H1 (cell line): ENCODE results near the gene GALNT9. TPM values are rescaled to one million over a fixed set of nuclear protein-coding genes. Genes with fewer than 3 reads are reported as not detected.

Experiments
- CTCF ChIA-PET: fragments of 300-600 bp; sonication (Branson Sonifier 250); formaldehyde crosslinking; loops from one replicate; lab custom pipeline; 2021; ENCODE audit not compliant: partially characterized antibody; lab: Charles Lee
- POLR2A ChIA-PET: fragments of 300-600 bp; sonication (Branson Sonifier 250); formaldehyde crosslinking; loops from one replicate; lab custom pipeline; 2021; ENCODE audit warnings: inconsistent platforms; ENCODE audit not compliant: partially characterized antibody; lab: Charles Lee
- DNase-seq, 2 experiments: peaks; one replicate each; pipeline versions ENCODE4 v3.0.0 to v3.0.0-alpha.2; 2010 to 2022; ENCODE audit warnings: low spot score in 2 of 2, low read depth in 1 of 2, mixed read lengths in 1 of 2
- FAIRE-seq: peaks from 2 replicates; lab custom pipeline; 2011; peaks lifted over from hg19 to GRCh38; lab: Jason Lieb, UNC
- H2AFZ ChIP-seq: 2 replicates; pipeline ENCODE4 v1.8.1; 2012; ENCODE audit warnings: low read length, inconsistent platforms
- H2AK5ac ChIP-seq: 2 replicates; pipeline ENCODE4 v1.6.1; 2013; ENCODE audit warnings: low read depth, low read length
- H2BK120ac ChIP-seq: replicated peaks from 2 replicates; pipeline ENCODE3; 2013; ENCODE audit warnings: low read depth, low read length, inconsistent platforms
- H2BK12ac ChIP-seq: 2 replicates; pipeline ENCODE4 v1.6.1; 2013; ENCODE audit warnings: low read depth, low read length
- H2BK15ac ChIP-seq: 2 replicates; pipeline ENCODE4 v1.6.1; 2013; ENCODE audit warnings: low read length
- H2BK20ac ChIP-seq: 2 replicates; pipeline ENCODE4 v1.6.1; 2013; ENCODE audit warnings: low read length
- H2BK5ac ChIP-seq: 2 replicates; pipeline ENCODE4 v1.6.1; 2013; ENCODE audit warnings: low read depth, low read length
- H3K14ac ChIP-seq: 2 replicates; pipeline ENCODE4 v1.6.1; 2013; ENCODE audit warnings: inconsistent platforms; ENCODE audit not compliant: insufficient read length
- H3K18ac ChIP-seq: 2 replicates; pipeline ENCODE4 v1.6.1; 2013; ENCODE audit warnings: low read length; ENCODE audit errors: extremely low read depth
- H3K23ac ChIP-seq: 2 replicates; pipeline ENCODE4 v1.6.1; 2013; ENCODE audit warnings: inconsistent platforms; ENCODE audit not compliant: insufficient read length
- H3K23me2 ChIP-seq: 2 replicates; pipeline ENCODE4 v1.6.1; 2013; ENCODE audit warnings: low read depth, low read length
- H3K27ac ChIP-seq: 2 replicates; pipeline ENCODE4 v1.6.1; 2011; ENCODE audit warnings: low read depth, low read length, inconsistent platforms
- H3K27me3 ChIP-seq, 4 experiments: replicated peaks in 1 of 4; 1 replicate in 1 of 4; 2 replicates in 3 of 4; pipeline versions ENCODE4 v1.6.1 to v1.8.1; 2011 to 2013; ENCODE audit warnings: low read length in 3 of 4, mild to moderate bottlenecking in 3 of 4, inconsistent platforms in 2 of 4, mixed read lengths in 2 of 4, moderate library complexity in 1 of 4; ENCODE audit not compliant: control insufficient read depth in 3 of 4, insufficient read depth in 3 of 4; ENCODE audit errors: extremely low read depth in 1 of 4
- H3K36me3 ChIP-seq, 4 experiments: 2 replicates each; pipeline versions ENCODE4 v1.6.1 to v1.8.1; 2011 to 2013; ENCODE audit warnings: mild to moderate bottlenecking in 4 of 4, low read length in 3 of 4, moderate library complexity in 2 of 4, control low read depth in 1 of 4, inconsistent platforms in 1 of 4; ENCODE audit not compliant: insufficient read depth in 4 of 4, control insufficient read depth in 2 of 4
- H3K4ac ChIP-seq: replicated peaks from 2 replicates; pipeline ENCODE3; 2013; ENCODE audit warnings: low read length, low read depth, mixed read lengths, inconsistent platforms; ENCODE audit not compliant: insufficient read length
- H3K4me1 ChIP-seq, 4 experiments: replicated peaks in 1 of 4; 1 replicate in 1 of 4; 2 replicates in 3 of 4; pipeline versions ENCODE4 v1.6.1 to v1.8.1; 2011 to 2013; ENCODE audit warnings: low read length in 3 of 4, inconsistent platforms in 2 of 4, mixed read lengths in 1 of 4; ENCODE audit not compliant: insufficient read depth in 4 of 4, control insufficient read depth in 3 of 4
- H3K4me2 ChIP-seq, 2 experiments: 2 replicates each; pipeline versions ENCODE4 v1.6.1 to v1.8.1; 2011 to 2013; ENCODE audit warnings: low read depth in 2 of 2, low read length in 2 of 2, control low read depth in 1 of 2, inconsistent platforms in 1 of 2, mild to moderate bottlenecking in 1 of 2; ENCODE audit not compliant: insufficient read depth in 1 of 2
- H3K4me3 ChIP-seq, 4 experiments: fragments of 200-600, 300-600 bp in 1 of 4; sonication (generic), shearing (Covaris generic), sonication (Bioruptor Twin) in 1 of 4; 2 replicates each; pipeline versions ENCODE4 v1.5.1 to v1.8.1; 2011 to 2016; ENCODE audit warnings: low read length in 4 of 4, low read depth in 3 of 4, control low read depth in 2 of 4, inconsistent platforms in 2 of 4, mild to moderate bottlenecking in 2 of 4, mixed read lengths in 1 of 4, moderate library complexity in 1 of 4; ENCODE audit not compliant: insufficient read depth in 2 of 4; ENCODE audit errors: extremely low read depth in 1 of 4
- H3K56ac ChIP-seq: replicated peaks from 2 replicates; pipeline ENCODE3; 2013; ENCODE audit warnings: low read depth, mild to moderate bottlenecking, mixed read lengths, low read length, inconsistent platforms; ENCODE audit not compliant: insufficient read length
- H3K79me1 ChIP-seq: 2 replicates; pipeline ENCODE4 v1.6.1; 2013; ENCODE audit warnings: low read depth, low read length, control low read depth
- H3K79me2 ChIP-seq, 2 experiments: 2 replicates each; pipeline versions ENCODE4 v1.6.1 to v1.8.1; 2012 to 2013; ENCODE audit warnings: low read length in 2 of 2, mild to moderate bottlenecking in 2 of 2, inconsistent platforms in 1 of 2; ENCODE audit not compliant: insufficient read depth in 2 of 2, control insufficient read depth in 1 of 2
- H3K9ac ChIP-seq, 4 experiments: replicated peaks in 1 of 4; 1 replicate in 1 of 4; 2 replicates in 3 of 4; pipeline versions ENCODE4 v1.6.1 to v1.8.1; 2011 to 2013; ENCODE audit warnings: low read depth in 3 of 4, low read length in 3 of 4, control low read depth in 2 of 4, mild to moderate bottlenecking in 2 of 4, moderate library complexity in 2 of 4, inconsistent platforms in 1 of 4; ENCODE audit errors: extremely low read depth in 1 of 4
- H3K9me3 ChIP-seq, 2 experiments: 2 replicates each; pipeline versions ENCODE4 v1.6.1 to v1.8.1; 2012 to 2013; ENCODE audit warnings: mild to moderate bottlenecking in 2 of 2, moderate library complexity in 2 of 2, control low read depth in 1 of 2, inconsistent platforms in 1 of 2, low read depth in 1 of 2, low read length in 1 of 2, mixed read lengths in 1 of 2; ENCODE audit not compliant: insufficient read depth in 2 of 2
- H4K20me1 ChIP-seq, 2 experiments: replicated peaks in 1 of 2; 2 replicates each; pipeline versions ENCODE3 to v1.8.1; 2011 to 2013; ENCODE audit warnings: inconsistent platforms in 2 of 2, low read length in 2 of 2, mild to moderate bottlenecking in 1 of 2; ENCODE audit not compliant: insufficient read depth in 2 of 2, control insufficient read depth in 1 of 2
- H4K5ac ChIP-seq: 2 replicates; pipeline ENCODE4 v1.6.1; 2013; ENCODE audit warnings: low read length, low read depth, mixed read lengths, inconsistent platforms; ENCODE audit not compliant: insufficient read length
- H4K8ac ChIP-seq: 2 replicates; pipeline ENCODE4 v1.8.0; 2013; ENCODE audit warnings: mild to moderate bottlenecking, moderate library complexity, low read length, inconsistent platforms; ENCODE audit not compliant: insufficient read depth; ENCODE audit errors: extremely low read depth
- H4K91ac ChIP-seq: replicated peaks from 2 replicates; pipeline ENCODE3; 2013; ENCODE audit warnings: low read length, mixed read lengths, inconsistent platforms; ENCODE audit not compliant: insufficient read length
- CHD2 ChIP-seq: IDR thresholded peaks from 2 replicates; pipeline ENCODE4 v1.6.1; 2012; ENCODE audit warnings: low read length, improper control_type of control experiment
- EZH2 ChIP-seq: fragments of 200-600 bp; sonication (generic); IDR thresholded peaks from 2 replicates; pipeline ENCODE4 v1.7.1; 2012; ENCODE audit warnings: low read depth, mild to moderate bottlenecking, moderate library complexity, low read length, inconsistent platforms; ENCODE audit not compliant: severe bottlenecking
- FOSL1 ChIP-seq: IDR thresholded peaks from 2 replicates; pipeline ENCODE4 v1.6.1; 2011; ENCODE audit warnings: mild to moderate bottlenecking, low read depth, low read length, moderate library complexity; ENCODE audit not compliant: insufficient read depth
- HDAC2 ChIP-seq, 2 experiments: fragments of 300-600 bp in 1 of 2; sonication (generic) in 1 of 2; IDR thresholded peaks; 2 replicates each; pipeline ENCODE4 v1.6.1; 2011 to 2012; ENCODE audit warnings: low read depth in 2 of 2, low read length in 2 of 2, mild to moderate bottlenecking in 2 of 2, moderate library complexity in 2 of 2, borderline replicate concordance in 1 of 2, inconsistent platforms in 1 of 2
- KDM1A ChIP-seq: fragments of 200-600, 300-600 bp; sonication (generic); IDR thresholded peaks from 2 replicates; pipeline ENCODE4 v1.7.1; 2016; ENCODE audit warnings: mild to moderate bottlenecking, low read length, borderline replicate concordance
- NRF1 ChIP-seq: IDR thresholded peaks from 2 replicates; pipeline ENCODE4 v1.6.1; 2011; ENCODE audit warnings: mild to moderate bottlenecking, low read depth, low read length, improper control_type of control experiment
- POLR2AphosphoS5 ChIP-seq: IDR thresholded peaks from 2 replicates; pipeline ENCODE4 v1.6.1; 2011; ENCODE audit warnings: low read depth, low read length
- SAP30 ChIP-seq: fragments of 300-600 bp; sonication (generic); IDR thresholded peaks from 2 replicates; pipeline ENCODE4 v1.7.1; 2012; ENCODE audit warnings: low read length, moderate library complexity, mild to moderate bottlenecking, inconsistent platforms; ENCODE audit not compliant: insufficient read depth, insufficient replicate concordance
- SIRT6 ChIP-seq: IDR thresholded peaks from one replicate; pipeline ENCODE4 v1.7.1; 2012; ENCODE audit warnings: low read length, inconsistent platforms
- SP4 ChIP-seq: IDR thresholded peaks from 2 replicates; pipeline ENCODE4 v1.6.1; 2012; ENCODE audit warnings: low read length, inconsistent platforms
- WGBS, 2 experiments: shearing (Covaris generic) in 1 of 2; methylation state at CpG; one replicate each; pipeline versions ENCODE4 v1.1.6 to v1.1.7; 2013 to 2015; ENCODE audit warnings: low lambda C conversion rate in 2 of 2, mixed read lengths in 2 of 2, inconsistent platforms in 1 of 2, low coverage in 1 of 2, missing lambda C conversion rate in 1 of 2; ENCODE audit not compliant: insufficient replicate concordance in 2 of 2, insufficient coverage in 1 of 2, insufficient read length in 1 of 2; ENCODE audit errors: extremely low coverage in 1 of 2, missing lambda C conversion rate in 1 of 2; 5-methylcytosine and 5-hydroxymethylcytosine counted together
- polyA plus RNA-seq, 7 experiments: library from polyadenylated mRNA; depleted of rRNA in 3 of 7; stranded (reverse) in 5 of 7; unstranded in 2 of 7; fragments of >200 nt in 5 of 7; fragments of 200-250 nt in 2 of 7; gene quantifications; 1 replicate in 5 of 7; 2 replicates in 1 of 7; 4 replicates in 1 of 7; pipeline versions ENCODE4 v1.2.1 to v1.2.3, GENCODE V29; 2011 to 2013; ENCODE audit warnings: missing spikeins in 2 of 7, mixed read lengths in 2 of 7
- total RNA-seq: library from RNA; stranded (reverse); fragmentation: NEBNext Ultra II Directional; extraction: Animal tissue kit (Norgen Biotek cat#: 25700); gene quantifications from 2 replicates; pipeline ENCODE4 v1.2.1, GENCODE V29; 2021

GALNT9 gene
- total and polyA plus RNA-seq, 2 of the 8 experiments (the other 6 are each of a cell fraction or from before 2014, with no cell fraction given): 2.0 to 3.6 TPM

- no peaks in the 10 kb centered on the region for H3K9me3 ChIP-seq
- ChIA-PET CTCF (interaction anchor here (0.8 to 3.1 kb wide), 7 partner anchors 11 to 102 kb away, joined by 3 to 9 read pairs (median 4); no protein-coding TSS in a partner anchor), POLR2A (no interaction called here)
- H3K4ac ChIP-seq: no peak overlapping the region
- no peak overlapping the region for H3K56ac ChIP-seq
- H2BK5ac ChIP-seq: no peak overlapping the region
- H3K9ac ChIP-seq: no peak overlapping the region
- DNase-seq (no peak), FAIRE-seq (no peak)
- H3K18ac ChIP-seq: no peak overlapping the region
- H4K8ac ChIP-seq: no peak overlapping the region; the same call in 1 of the 2 replicates
- H4K20me1 ChIP-seq: peaks cover 0 to 1% of the 10 kb centered on the region in 2 experiments
- no peak overlapping the region for H3K23ac ChIP-seq
- no peak overlapping the region for H4K91ac ChIP-seq
- no peak overlapping the region for H3K27ac ChIP-seq
- no peak overlapping the region for H3K4me3 ChIP-seq
- no peak overlapping the region for H2BK20ac ChIP-seq
- H3K79me1 ChIP-seq: no peaks in the 10 kb centered on the region
- H3K4me2 ChIP-seq: no peak overlapping the region
- H3K79me2 ChIP-seq: no peaks in the 10 kb centered on the region
- TF ChIP-seq SP4: no peak
- TF ChIP-seq NRF1: no peak
- no peak for TF ChIP-seq EZH2
- no peak for TF ChIP-seq HDAC2 (IDR thresholded peaks at IDR 0.05; ENCODE audit: borderline replicate concordance in 1 of 2, low read depth in 2 of 2, low read length in 2 of 2)
- no peak for TF ChIP-seq KDM1A
- no peak for TF ChIP-seq SAP30
- TF ChIP-seq CHD2: no peak
- no peak for TF ChIP-seq FOSL1
- no peak for TF ChIP-seq SIRT6
- no peak for TF ChIP-seq POLR2AphosphoS5
- no peak overlapping the region for H2BK15ac ChIP-seq
- H2AK5ac ChIP-seq: no peak overlapping the region
- peaks cover 0 to 7% (median 0%) of the 10 kb centered on the region in 4 experiments; a peak in 4 of 7 replicates for H3K27me3 ChIP-seq
- H3K36me3 ChIP-seq: no peaks in the 10 kb centered on the region
- no peak overlapping the region for H2BK120ac ChIP-seq
- 86% methylated on average over 17 of the region's 17 CpGs; no CpG with 5 or more reads in 1 of the 2 experiments for WGBS, 2 experiments
- no peak overlapping the region for H2BK12ac ChIP-seq
- H4K5ac ChIP-seq: no peak overlapping the region
- H3K4me1 ChIP-seq: peaks cover 0 to 10% (median 6%) of the 10 kb centered on the region in 4 experiments; a peak in 5 of 7 replicates
- no peak overlapping the region for H2AFZ ChIP-seq
- no peaks in the 10 kb centered on the region for H3K23me2 ChIP-seq
- H3K14ac ChIP-seq: no peak overlapping the region
These were observed 70.8 kb downstream of the GALNT9 start for GRCh38 chr12:132258543-132258942.
